Limb (tissue), 2 donors: ENCODE results near the gene IL1A.
"Not testable (repeated sequence)": the region's sequence is repeated elsewhere in the genome, so short reads cannot be mapped to it uniquely, and the experiment has no call there.

Experiments
- DNase-seq, 2 donors: peaks; one replicate each; pipeline ENCODE4 v3.0.0-alpha.2; 2016; ENCODE audit errors: extremely low spot score in 2 of 2

Gene IL1A

DNA sequence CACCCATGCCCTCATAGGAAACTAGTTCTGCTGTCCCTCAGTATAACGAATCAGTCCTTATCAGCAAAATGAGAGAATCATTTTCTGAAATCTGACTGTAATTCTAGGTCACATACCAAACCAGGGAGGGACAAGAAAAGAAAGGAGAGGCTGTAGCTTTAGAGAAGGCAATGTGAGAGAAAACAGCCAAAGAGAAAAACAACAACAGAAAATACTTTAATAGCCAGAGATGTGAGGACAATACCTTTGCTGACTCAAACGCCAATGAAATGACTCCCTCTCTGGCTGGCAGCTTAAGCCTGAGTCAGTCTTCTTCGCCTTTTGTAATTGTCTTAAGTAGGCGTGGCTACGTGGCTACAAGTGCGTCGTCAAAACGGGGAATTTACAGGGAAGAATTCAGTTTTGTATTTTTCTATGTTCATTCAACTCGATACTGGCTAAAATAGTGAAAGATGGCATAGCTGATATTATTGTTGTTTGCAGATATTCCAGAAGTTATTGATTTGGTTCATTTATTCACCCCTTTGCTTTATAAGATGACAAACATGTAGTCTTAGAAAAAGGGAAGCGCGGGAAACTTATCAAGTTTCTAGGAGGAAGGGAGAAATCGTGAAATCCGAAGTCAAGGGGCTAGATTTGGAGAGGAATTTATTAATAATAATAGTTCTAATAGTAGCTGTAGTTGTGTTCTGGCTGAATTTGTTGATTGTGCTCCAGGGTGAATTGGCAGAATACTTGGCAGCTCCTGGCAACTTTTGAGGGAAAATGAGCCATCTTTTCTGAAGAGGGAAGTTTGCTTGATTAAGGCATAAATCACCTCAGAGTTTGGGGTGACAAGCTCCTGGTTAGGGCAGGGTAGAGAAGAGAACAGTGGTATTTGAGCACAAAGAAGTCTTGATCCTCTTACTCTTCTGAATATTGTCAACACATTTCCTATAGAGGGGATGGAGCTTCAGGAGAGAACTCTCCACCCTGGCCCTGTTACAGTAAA is at the start of gene IL1A:
TSS of gene IL1A (minus strand) at position 295 of the 991 bp plus-strand sequence. CDS start 723 bp downstream, outside the sequence.
- no peak for DNase-seq

- DNase-seq = no peak
Measured at GRCh38 chr2:112833976-112834375, 49.7 kb upstream of the IL1A start.

GRCh38 chr2:112833639-112833931 is 49.3 kb upstream of the IL1A start:
- not testable (repeated sequence) for DNase-seq

GRCh38 chr2:112832841-112833638 is 48.7 kb upstream of the IL1A start:
- no peak for DNase-seq

GRCh38 chr2:112831946-112832840 is 47.9 kb upstream of the IL1A start:
- no peak for DNase-seq

DNA sequence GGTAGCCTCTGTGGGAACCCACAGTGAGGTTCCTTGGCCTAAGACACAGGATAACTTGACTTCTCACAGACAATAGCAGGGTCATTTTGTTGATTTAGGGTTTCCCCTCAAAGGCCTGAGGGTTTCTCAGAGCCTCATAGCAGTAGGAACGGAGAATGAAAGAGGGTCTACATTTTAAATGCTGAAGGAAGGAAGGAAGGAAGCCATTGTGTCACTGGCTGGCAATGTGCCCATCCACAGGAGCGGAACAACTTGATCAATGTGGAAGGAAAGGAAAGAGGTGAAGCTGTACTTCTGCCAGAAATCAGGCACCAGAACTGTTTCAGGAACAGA is 47.2 kb upstream of the IL1A start:
- DNase-seq = no peak

DNA sequence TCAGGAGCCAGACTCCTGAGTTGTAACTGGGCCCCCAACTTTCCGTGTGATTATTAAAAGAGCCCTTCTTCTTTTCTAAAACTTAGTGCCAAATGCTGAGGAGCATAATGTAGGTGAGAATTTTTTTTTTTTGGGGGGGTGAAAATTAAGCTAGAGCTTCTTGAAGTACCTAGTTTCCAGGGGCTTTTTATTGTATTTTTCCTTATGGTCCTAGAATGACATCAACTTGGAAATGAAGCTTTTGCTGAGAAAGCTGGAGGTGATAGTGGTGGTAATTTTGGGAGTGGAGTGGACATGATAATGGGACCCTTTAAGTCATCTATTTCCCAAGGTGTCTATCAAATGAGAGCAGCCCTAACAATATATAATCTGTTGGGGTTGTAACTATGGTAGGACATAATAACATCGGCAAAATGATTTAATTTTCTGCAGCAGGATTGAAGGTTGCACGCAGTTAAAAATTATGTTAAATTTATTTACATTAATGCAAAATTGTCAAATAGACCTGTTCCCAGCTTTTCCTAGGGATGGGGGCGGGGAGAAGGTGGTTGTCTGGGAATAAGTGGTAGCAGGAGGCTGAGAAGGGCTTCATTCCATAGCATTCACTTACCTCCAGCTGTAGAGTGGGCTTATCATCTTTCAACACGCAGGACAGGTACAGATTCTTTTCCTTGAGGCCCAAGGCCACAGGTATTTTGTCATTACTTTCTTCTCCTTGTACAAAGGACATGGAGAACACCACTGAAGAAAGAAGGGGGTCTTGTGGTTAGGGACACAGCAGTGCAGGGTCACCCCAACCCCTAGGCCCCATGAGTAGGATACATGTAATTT is 46.6 kb upstream of the IL1A start:
- DNase-seq = no peak

- DNase-seq = no peak
Measured at GRCh38 chr2:112829961-112830681, 45.8 kb upstream of the IL1A start.

GRCh38 chr2:112829101-112829960 is 45.0 kb upstream of the IL1A start:
- DNase-seq = no peak

DNA sequence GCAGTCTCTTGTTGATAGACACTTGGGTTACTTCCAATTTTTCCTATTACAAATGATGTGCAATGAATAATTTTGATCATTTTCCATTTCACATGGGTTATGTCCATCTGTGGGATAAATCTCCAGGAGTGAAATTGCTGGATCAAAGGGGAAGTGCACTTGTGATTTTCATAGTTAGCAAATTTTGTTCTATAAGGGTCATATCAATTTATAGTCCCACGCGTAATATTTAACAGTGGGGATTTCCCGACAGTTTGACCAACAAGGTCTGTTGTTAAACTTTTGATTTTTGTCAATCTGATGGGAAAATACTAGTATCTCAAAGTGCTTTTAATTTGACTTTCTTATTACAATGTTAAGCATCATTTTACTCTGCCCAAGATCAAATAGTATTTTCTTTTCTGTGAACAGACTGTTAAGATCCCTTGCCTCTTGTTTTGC is 44.0 kb upstream of the IL1A start:
- no peak for DNase-seq

DNA sequence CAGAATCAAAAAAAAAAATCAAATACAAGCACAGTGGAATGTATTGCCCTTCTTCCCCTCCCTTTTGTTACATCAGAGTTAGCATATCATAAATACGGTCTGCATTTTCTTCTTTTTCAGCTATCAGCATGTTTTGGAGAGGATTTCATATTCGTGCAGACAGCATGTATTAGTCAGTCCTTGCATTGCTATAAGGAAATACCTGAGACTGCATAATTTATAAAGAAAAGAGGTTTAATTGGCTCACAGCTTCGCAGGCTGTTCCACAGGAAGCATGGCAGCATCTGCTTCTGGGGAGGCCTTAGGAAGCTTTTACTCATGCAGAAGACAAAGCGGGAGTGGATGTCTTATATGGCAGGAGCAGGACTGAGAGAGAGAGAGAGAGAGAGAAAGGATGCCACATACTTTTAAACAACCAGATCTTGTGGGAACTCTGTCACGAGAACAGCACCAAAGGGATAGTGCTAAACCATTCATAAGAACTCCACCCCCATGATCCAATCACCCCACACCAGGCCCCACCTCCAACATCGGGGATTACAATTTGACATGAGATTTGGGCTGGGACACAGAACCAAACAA is 43.4 kb upstream of the IL1A start:
- DNase-seq = no peak

- DNase-seq = no peak
Measured at GRCh38 chr2:112827009-112827408, 42.7 kb upstream of the IL1A start.

GRCh38 chr2:112825706-112826105 is 41.4 kb upstream of the IL1A start:
- no peak for DNase-seq

- no peak for DNase-seq
Measured at GRCh38 chr2:112824694-112825085, 40.4 kb upstream of the IL1A start.

DNA sequence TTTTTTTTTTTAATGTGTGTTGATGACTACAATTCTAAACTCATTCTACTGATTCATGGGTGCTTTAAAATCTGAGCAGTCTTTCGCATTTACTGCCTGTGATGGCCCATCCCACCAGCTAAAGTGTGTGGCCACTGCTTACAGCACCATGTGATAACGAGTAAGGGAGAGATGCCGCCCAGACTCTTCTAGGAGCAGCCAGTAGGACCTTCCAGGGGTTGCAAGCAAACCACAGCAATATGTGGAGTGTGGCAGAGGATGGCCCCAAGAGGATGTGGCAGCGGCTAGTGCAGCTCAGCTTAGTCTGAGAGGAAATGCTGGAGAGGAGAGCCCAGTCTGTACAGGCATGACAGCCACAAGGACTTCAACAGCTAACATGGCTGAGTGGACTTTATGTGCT is 37.4 kb upstream of the IL1A start:
- DNase-seq = no peak

DNA sequence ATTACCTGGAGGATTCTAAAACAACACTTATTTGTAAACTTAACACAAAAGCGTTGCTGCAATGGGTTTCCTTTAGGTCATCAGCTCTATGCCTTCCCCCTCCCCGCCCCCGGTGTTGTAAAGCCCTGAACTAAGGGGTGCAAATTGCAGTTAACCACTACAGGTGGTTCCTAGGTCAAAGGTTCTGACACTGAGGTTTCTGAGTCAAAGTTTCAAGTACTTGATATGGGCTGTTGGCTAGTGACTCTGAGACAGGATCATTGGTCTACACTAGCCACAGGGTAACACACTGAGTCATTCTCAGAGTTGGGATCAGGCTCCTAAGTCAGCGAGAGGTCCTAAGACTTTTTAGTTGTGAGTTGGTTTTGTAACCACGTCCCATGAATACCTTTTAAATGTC is 36.8 kb upstream of the IL1A start:
- DNase-seq = no peak

- no peak for DNase-seq
Measured at GRCh38 chr2:112820343-112820742, 36.0 kb upstream of the IL1A start.

DNA sequence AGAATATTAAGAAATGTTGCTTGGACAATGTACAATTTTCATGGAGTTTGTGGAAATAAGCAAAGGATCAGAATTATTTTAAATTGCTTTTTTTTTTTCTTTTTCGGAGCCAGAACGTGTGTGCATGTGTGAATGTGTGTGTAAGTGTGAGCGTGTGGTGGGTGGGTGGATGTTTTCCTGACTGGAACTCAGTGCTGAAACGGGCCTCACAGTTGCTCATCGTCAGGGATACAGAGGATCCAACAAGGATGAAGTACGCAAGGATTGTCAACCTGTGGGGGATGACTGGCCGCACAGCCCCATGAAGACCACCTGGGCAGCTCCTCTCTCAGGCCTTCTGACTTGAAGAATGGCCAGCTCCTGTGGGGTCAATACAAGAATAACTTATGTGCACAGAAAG is 34.8 kb upstream of the IL1A start:
- no peak for DNase-seq
